ENCODE data around the gene DNAAF3. TPM values are rescaled to one million over a fixed set of nuclear protein-coding genes. Genes with fewer than 3 reads are reported as not detected.

DNAAF3 gene
- total RNA-seq, 2 donors from 2014 or later, result 0.55 to 16.1 TPM

GRCh38 chr19:55152017-55152416 lies 14.4 kb downstream of the DNAAF3 start:
- H3K4me3 ChIP-seq, result no peak overlapping the region
- no peak overlapping the region for H3K27ac ChIP-seq
- no peaks in the 10 kb centered on the region for H3K9me3 ChIP-seq
- peaks cover 2% of the 10 kb centered on the region for H3K27me3 ChIP-seq (replicated peaks; ENCODE audit: insufficient read depth)
- TF ChIP-seq POLR2AphosphoS5 (IDR thresholded peaks at IDR 0.05), result no peak
- TF ChIP-seq CTCF (IDR thresholded peaks at IDR 0.05), result no peak
- TF ChIP-seq POLR2A (IDR thresholded peaks at IDR 0.05), result no peak
- no peaks in the 10 kb centered on the region for H3K36me3 ChIP-seq
- no peaks in the 10 kb centered on the region for H3K4me1 ChIP-seq (replicated peaks)
- no peak for DNase-seq (ENCODE audit: low spot score)
- intact Hi-C loops (cut with DNase I), result no loop called here

GRCh38 chr19:55149078-55150003 lies 17.1 kb downstream of the DNAAF3 start, which contains the start of gene TNNT1:
TSS of gene TNNT1 (minus strand) at chr19:55149206. CDS start at chr19:55147157, 2,049 bp downstream.
- DNase-seq (ENCODE audit: low spot score), result no peak
- intact Hi-C loops (cut with DNase I), result no loop called here
- no peak for TF ChIP-seq CTCF (IDR thresholded peaks at IDR 0.05)
- TF ChIP-seq POLR2AphosphoS5 (IDR thresholded peaks at IDR 0.05), result no peak
- TF ChIP-seq POLR2A (IDR thresholded peaks at IDR 0.05), result no peak
- no peaks in the 10 kb centered on the region for H3K9me3 ChIP-seq
- H3K4me3 ChIP-seq, result no peak within 1 kb of the TSS
- WGBS, result 14% methylated on average over 18 of the region's 18 CpGs
- H3K27me3 ChIP-seq (replicated peaks; ENCODE audit: insufficient read depth), result peaks cover 20% of the 10 kb centered on the region
- H3K4me1 ChIP-seq (replicated peaks), result peaks cover 4% of the 10 kb centered on the region
- H3K27ac ChIP-seq, result no peak within 1 kb of the TSS
- no peaks in the 10 kb centered on the region for H3K36me3 ChIP-seq

GRCh38 chr19:55147545-55148251 lies 18.7 kb downstream of the DNAAF3 start:
- Histone ChIP-seq H3K27me3 (replicated peaks; ENCODE audit: insufficient read depth) (peaks cover 29% of the 10 kb centered on the region), H3K9me3 (no peaks in the 10 kb centered on the region), H3K4me3 (no peak overlapping the region), H3K36me3 (no peaks in the 10 kb centered on the region), H3K27ac (no peak overlapping the region), H3K4me1 (replicated peaks) (peaks cover 4% of the 10 kb centered on the region)
- intact Hi-C loops (cut with DNase I), result no loop called here
- TF ChIP-seq POLR2A (IDR thresholded peaks at IDR 0.05), result no peak
- WGBS, result 23% methylated on average over 8 of the region's 9 CpGs
- no peak for DNase-seq (ENCODE audit: low spot score)

- H3K27me3 ChIP-seq (replicated peaks; ENCODE audit: insufficient read depth), result peaks cover 37% of the 10 kb centered on the region
Measured at GRCh38 chr19:55146705-55147273, 19.6 kb downstream of the DNAAF3 start.

More at GRCh38 chr19:55146705-55147273, 19.6 kb downstream of the DNAAF3 start:
- Histone ChIP-seq H3K9me3 (no peaks in the 10 kb centered on the region), H3K4me1 (replicated peaks) (peaks cover 4% of the 10 kb centered on the region), H3K27ac (no peak overlapping the region), H3K36me3 (no peaks in the 10 kb centered on the region), H3K4me3 (no peak overlapping the region)
- WGBS, result 3% methylated on average over 24 of the region's 27 CpGs
- TF ChIP-seq POLR2AphosphoS5 (IDR thresholded peaks at IDR 0.05) (no peak), CTCF (IDR thresholded peaks at IDR 0.05) (no peak), POLR2A (IDR thresholded peaks at IDR 0.05) (no peak)
- intact Hi-C loops (cut with DNase I), result no loop called here
- no peak for DNase-seq (ENCODE audit: low spot score)

Data from prostate gland (tissue), 2 donors.